Esophagus muscularis mucosa (tissue), 4 donors: ENCODE measurements around the gene IFIH1. TPM values are rescaled to one million over a fixed set of nuclear protein-coding genes. Genes with fewer than 3 reads are reported as not detected.
A peak's percentile ranks its signal among the peaks of the same experiment; 100 is the strongest.

Experiments used
- DNase-seq: peaks from one replicate; pipeline ENCODE4 v3.0.0-alpha.2; 2017; ENCODE audit errors: extremely low spot score
- H3K27ac ChIP-seq, 4 donors: fragments of 200-600 bp; sonication (generic); replicated peaks in 1 of 4; 1 replicate in 3 of 4; 2 replicates in 1 of 4; pipeline ENCODE4 v1.5.1; 2016 to 2019; ENCODE audit warnings: mild to moderate bottlenecking in 1 of 4
- H3K27me3 ChIP-seq, 4 donors: fragments of 200-600 bp; sonication (generic); one replicate each; pipeline versions ENCODE4 v1.5.1 to v1.6.0; 2016 to 2019
- H3K36me3 ChIP-seq, 4 donors: fragments of 200-600 bp; sonication (generic); one replicate each; pipeline ENCODE4 v1.5.1; 2016 to 2019
- H3K4me1 ChIP-seq, 4 donors: fragments of 200-600 bp; sonication (generic); one replicate each; pipeline ENCODE4 v1.5.1; 2016 to 2019
- H3K4me3 ChIP-seq, 4 donors: fragments of 200-600 bp; sonication (generic); 1 replicate in 2 of 4; 2 replicates in 2 of 4; pipeline ENCODE4 v1.5.1; 2016 to 2019; ENCODE audit warnings: mild to moderate bottlenecking in 4 of 4, moderate library complexity in 1 of 4
- H3K9me3 ChIP-seq, 4 donors: fragments of 200-600 bp; sonication (generic); 1 replicate in 3 of 4; 2 replicates in 1 of 4; pipeline ENCODE4 v1.5.1; 2016 to 2019
- CTCF ChIP-seq, 3 experiments: fragments of 200-600 bp in 2 of 3; fragments of 450-650 bp in 1 of 3; sonication (generic) in 2 of 3; IDR thresholded peaks; one replicate each; pipeline ENCODE4 v1.5.1; 2017 to 2019; ENCODE audit warnings: antibody characterized with exemption in 3 of 3, mild to moderate bottlenecking in 2 of 3, moderate library complexity in 1 of 3
- EP300 ChIP-seq: sonication (generic); formaldehyde crosslinking; IDR thresholded peaks from one replicate; pipeline ENCODE4 v1.6.1; 2017; ENCODE audit warnings: antibody characterized with exemption
- POLR2A ChIP-seq: fragments of 450-650 bp; IDR thresholded peaks from one replicate; pipeline ENCODE4 v1.6.1; 2017; ENCODE audit warnings: antibody characterized with exemption, moderate library complexity, mild to moderate bottlenecking, low read depth
- POLR2AphosphoS5 ChIP-seq, 2 donors: sonication (generic); formaldehyde crosslinking; IDR thresholded peaks; one replicate each; pipeline ENCODE4 v1.6.1; 2017; ENCODE audit warnings: antibody characterized with exemption in 2 of 2
- WGBS: methylation state at CpG from one replicate; pipeline ENCODE4 v1.1.5; 2018; 5-methylcytosine and 5-hydroxymethylcytosine counted together
- intact Hi-C: fragments of 100-400 bp; cut with DNase I; formaldehyde crosslinking; loops from one replicate; pipeline ENCODE4 v1.15.1; 2023
- total RNA-seq, 4 donors: library from RNA; depleted of rRNA; stranded (reverse); fragments of >200 nt; gene quantifications; one replicate each; pipeline versions ENCODE4 v1.1.0 to v1.2.1, GENCODE V29; 2016

Gene IFIH1
- total RNA-seq, 4 donors from 2014 or later: 8.6 to 12.9 (median 10.6) TPM

DNA sequence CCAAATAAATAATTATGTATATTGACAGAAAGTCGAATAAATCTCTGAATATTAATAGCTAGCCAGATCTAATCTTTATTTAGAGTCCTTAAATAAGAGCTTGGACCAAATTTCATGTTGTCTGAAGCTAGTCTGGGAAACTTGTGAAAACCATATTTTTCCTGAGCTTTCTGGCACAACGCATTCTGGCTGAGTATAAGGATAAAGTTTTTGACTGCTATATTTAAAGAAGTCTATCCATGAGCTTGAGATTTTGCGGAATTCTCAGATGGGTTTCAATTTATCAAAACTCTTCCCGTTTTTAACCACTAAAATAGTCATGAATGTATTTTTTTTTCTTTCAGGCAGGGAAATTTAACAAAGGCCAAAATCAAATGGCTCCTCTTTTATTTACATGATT, 99.1 kb downstream of the IFIH1 start:
- intact Hi-C loops: no loop called here

GRCh38 chr2:162217598-162217997, 100.9 kb downstream of the IFIH1 start:
- WGBS: 81% methylated on average over 1 of the region's 1 CpG
- TF ChIP-seq CTCF (IDR thresholded peaks at IDR 0.05) (no peak), EP300 (no peak), POLR2A (no peak), POLR2AphosphoS5 (IDR thresholded peaks at IDR 0.05) (no peak)
- Histone ChIP-seq H3K4me1 (peaks cover 7 to 34% (median 28%) of the 10 kb centered on the region in 4 donors), H3K27me3 (no peaks in the 10 kb centered on the region), H3K27ac (no peak overlapping the region), H3K36me3 (no peaks in the 10 kb centered on the region), H3K9me3 (no peaks in the 10 kb centered on the region), H3K4me3 (no peak overlapping the region)
- no peak for DNase-seq
- intact Hi-C loops: no loop called here

More for the DNA sequence above, 99.1 kb downstream of the IFIH1 start:
- H3K27me3 ChIP-seq: no peaks in the 10 kb centered on the region
- H3K36me3 ChIP-seq: no peaks in the 10 kb centered on the region
- peak overlapping the region; percentile 11 to 49 (median 30) for H3K27ac ChIP-seq
- H3K9me3 ChIP-seq: no peaks in the 10 kb centered on the region
- peaks cover 7 to 37% (median 25%) of the 10 kb centered on the region in 4 donors for H3K4me1 ChIP-seq
- H3K4me3 ChIP-seq: no peak overlapping the region
- no peak for DNase-seq
- 63% methylated on average over 4 of the region's 4 CpGs for WGBS
- TF ChIP-seq CTCF (IDR thresholded peaks at IDR 0.05) (no peak), POLR2A (no peak), EP300 (no peak), POLR2AphosphoS5 (IDR thresholded peaks at IDR 0.05) (no peak)

Other genes with a start within 250 kb of the IFIH1 start
- 1 to 10 TPM; 2.2 to 4.1 (median 2.8) TPM for gene DPP4, start 244.5 kb downstream of the IFIH1 start, total RNA-seq
- gene GCG, start 166.4 kb downstream of the IFIH1 start, total RNA-seq: not detected
- 10 to 100 TPM in 3 of 4 donors, 1 to 10 TPM in 1; 8.0 to 16.7 (median 13.1) TPM for gene FAP, start 75.2 kb downstream of the IFIH1 start, total RNA-seq
- gene GCA, start 25.4 kb upstream of the IFIH1 start, total RNA-seq: 10 to 100 TPM in 1 of 4 donors, 1 to 10 TPM in 3; 5.4 to 34.3 (median 8.2) TPM